Measurements from ENCODE around the gene SEMA3B. TPM values are rescaled to one million over a fixed set of nuclear protein-coding genes. Genes with fewer than 3 reads are reported as not detected.

SEMA3B gene
- total and polyA plus RNA-seq, 2 experiments from 2014 or later = 2.4 to 3.3 TPM

DNA sequence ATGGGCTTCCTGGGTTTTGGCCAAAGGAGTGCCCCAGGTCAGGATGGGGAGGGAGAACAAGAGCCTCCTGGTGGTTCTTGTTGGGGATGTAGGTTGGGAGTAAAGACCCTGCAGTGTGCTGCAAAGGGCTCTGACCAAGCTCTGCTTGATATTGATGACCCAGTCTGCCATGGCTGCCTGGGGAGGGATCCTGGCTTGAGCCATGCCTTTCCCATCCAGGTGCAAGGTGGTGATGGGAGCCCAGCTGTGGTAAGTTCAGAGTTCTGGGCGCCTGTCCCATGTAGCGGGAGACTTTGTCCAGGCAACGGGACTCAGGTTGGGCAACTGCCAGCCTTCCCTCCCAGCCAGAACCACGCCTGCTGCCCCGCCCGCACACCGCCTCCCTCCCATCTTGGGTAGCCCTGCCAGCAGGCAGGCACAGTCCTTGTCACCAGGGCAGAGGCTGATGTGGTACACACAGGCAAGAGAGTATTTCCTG lies 30.4 kb upstream of the SEMA3B start:
- H3F3A ChIP-seq (replicated peaks; ENCODE audit: low read depth) = peaks cover 35% of the 10 kb centered on the region
- H3K4me3 ChIP-seq = peak overlapping the region; percentile 90
- Mint-ChIP-seq H3K36me3 (ENCODE audit: low read depth) (peaks cover 4% of the 10 kb centered on the region; the same call in 2 of the 3 replicates), H3K9me3 (no peaks in the 10 kb centered on the region), H3K4me3 (peak overlapping the region; percentile 97), H3K27ac (no peak overlapping the region; the same call in 1 of the 2 replicates), H3K4me1 (peaks cover 68% of the 10 kb centered on the region), H3K27me3 (ENCODE audit: insufficient read depth, low read depth, poor library complexity) (peaks cover 20% of the 10 kb centered on the region)
- H3K9me2 ChIP-seq (ENCODE audit: insufficient read depth) = no peaks in the 10 kb centered on the region
- no peaks in the 10 kb centered on the region for H3K27me3 ChIP-seq (ENCODE audit: insufficient read depth)
- DNase-seq (ENCODE audit: low spot score) (no peak), ATAC-seq (no peak)
- peaks cover 75% of the 10 kb centered on the region for H3K79me2 ChIP-seq (replicated peaks; ENCODE audit: insufficient read depth)
- no peak overlapping the region for H2AFZ ChIP-seq
- TF ChIP-seq REST (IDR thresholded peaks at IDR 0.05; ENCODE audit: unreplicated experiment) (no peak), JUNB (IDR thresholded peaks at IDR 0.05; ENCODE audit: unreplicated experiment) (no peak)
- peaks cover 67% of the 10 kb centered on the region for H3K4me1 ChIP-seq (ENCODE audit: insufficient read depth)
- peaks cover 41% of the 10 kb centered on the region for H4K20me1 ChIP-seq (replicated peaks; ENCODE audit: insufficient read depth)
- H3K4me2 ChIP-seq = peak overlapping the region; percentile 84
- H3K36me3 ChIP-seq (ENCODE audit: insufficient read depth) = no peaks in the 10 kb centered on the region
- H3K27ac ChIP-seq (ENCODE audit: low read depth) = peak overlapping the region; percentile 90

DNA sequence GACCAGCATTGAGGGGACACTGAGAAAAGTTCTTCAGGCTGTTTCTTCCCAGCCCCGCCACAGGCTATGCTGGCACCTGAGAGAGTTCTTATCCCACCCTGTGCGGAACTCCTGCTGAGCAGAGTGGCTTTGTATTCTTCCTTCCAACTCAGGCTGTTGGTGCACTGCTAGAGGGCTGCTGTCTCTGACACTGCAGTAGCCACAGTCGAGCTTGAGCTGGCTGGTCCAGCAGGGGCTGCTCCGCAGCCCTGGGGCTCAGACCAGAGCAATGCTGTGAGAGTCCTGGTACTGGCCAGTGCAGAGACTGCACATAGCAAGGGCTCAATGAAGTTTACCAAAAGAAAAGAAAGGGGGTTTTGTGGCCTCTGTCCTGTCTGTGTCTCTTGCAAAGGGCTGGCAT lies 29.3 kb upstream of the SEMA3B start:
- Histone ChIP-seq H3K27ac (ENCODE audit: low read depth) (0 out of 2 replicates have a peak overlapping the region, but pooled peaks have one; percentile 97), H3F3A (replicated peaks; ENCODE audit: low read depth) (peaks cover 32% of the 10 kb centered on the region), H3K4me2 (peak overlapping the region; percentile 84), H2AFZ (no peak overlapping the region), H3K9me2 (ENCODE audit: insufficient read depth) (no peaks in the 10 kb centered on the region), H3K4me3 (no peak overlapping the region; the same call in 1 of the 2 replicates), H3K4me1 (ENCODE audit: insufficient read depth) (peaks cover 69% of the 10 kb centered on the region), H4K20me1 (replicated peaks; ENCODE audit: insufficient read depth) (peaks cover 42% of the 10 kb centered on the region), H3K27me3 (ENCODE audit: insufficient read depth) (no peaks in the 10 kb centered on the region), H3K79me2 (replicated peaks; ENCODE audit: insufficient read depth) (peaks cover 86% of the 10 kb centered on the region), H3K36me3 (ENCODE audit: insufficient read depth) (no peaks in the 10 kb centered on the region)
- Mint-ChIP-seq H3K27me3 (ENCODE audit: insufficient read depth, low read depth, poor library complexity) (peaks cover 24% of the 10 kb centered on the region), H3K4me1 (peaks cover 75% of the 10 kb centered on the region), H3K27ac (peak overlapping the region; percentile 72), H3K9me3 (no peaks in the 10 kb centered on the region), H3K36me3 (ENCODE audit: low read depth) (peaks cover 11% of the 10 kb centered on the region), H3K4me3 (peak overlapping the region; percentile 26; the same call in 2 of the 3 replicates)
- peak; percentile 0; the same call in 1 of the 3 replicates for ATAC-seq
- no peak for DNase-seq (ENCODE audit: low spot score)
- TF ChIP-seq REST (IDR thresholded peaks at IDR 0.05; ENCODE audit: unreplicated experiment) (no peak), EZH2 (IDR thresholded peaks at IDR 0.05; ENCODE audit: low read depth, unreplicated experiment) (no peak)
- TF ChIP-seq, protein P1, sequence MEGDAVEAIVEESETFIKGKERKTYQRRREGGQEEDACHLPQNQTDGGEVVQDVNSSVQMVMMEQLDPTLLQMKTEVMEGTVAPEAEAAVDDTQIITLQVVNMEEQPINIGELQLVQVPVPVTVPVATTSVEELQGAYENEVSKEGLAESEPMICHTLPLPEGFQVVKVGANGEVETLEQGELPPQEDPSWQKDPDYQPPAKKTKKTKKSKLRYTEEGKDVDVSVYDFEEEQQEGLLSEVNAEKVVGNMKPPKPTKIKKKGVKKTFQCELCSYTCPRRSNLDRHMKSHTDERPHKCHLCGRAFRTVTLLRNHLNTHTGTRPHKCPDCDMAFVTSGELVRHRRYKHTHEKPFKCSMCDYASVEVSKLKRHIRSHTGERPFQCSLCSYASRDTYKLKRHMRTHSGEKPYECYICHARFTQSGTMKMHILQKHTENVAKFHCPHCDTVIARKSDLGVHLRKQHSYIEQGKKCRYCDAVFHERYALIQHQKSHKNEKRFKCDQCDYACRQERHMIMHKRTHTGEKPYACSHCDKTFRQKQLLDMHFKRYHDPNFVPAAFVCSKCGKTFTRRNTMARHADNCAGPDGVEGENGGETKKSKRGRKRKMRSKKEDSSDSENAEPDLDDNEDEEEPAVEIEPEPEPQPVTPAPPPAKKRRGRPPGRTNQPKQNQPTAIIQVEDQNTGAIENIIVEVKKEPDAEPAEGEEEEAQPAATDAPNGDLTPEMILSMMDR (conservative IDR thresholded peaks at IDR 0.05; ENCODE audit: low read depth in 2 of 2) = no peak
